Mucosa of gallbladder (tissue), 1 donor: ENCODE measurements around the gene PHKG2. TPM values are rescaled to one million over a fixed set of nuclear protein-coding genes. Genes with fewer than 3 reads are reported as not detected.

ENCODE experiments used
- DNase-seq: peaks from one replicate; pipeline ENCODE4 v3.0.0-alpha.2; 2020; ENCODE audit warnings: low spot score
- total RNA-seq: library from RNA; stranded (reverse); gene quantifications from one replicate; pipeline ENCODE4 v1.2.1, GENCODE V29; 2021
- donor health status: DM: no; HTN: no; CAD: no.

Gene PHKG2
- total RNA-seq, 1 donor from 2014 or later = 39.2 TPM

DNA sequence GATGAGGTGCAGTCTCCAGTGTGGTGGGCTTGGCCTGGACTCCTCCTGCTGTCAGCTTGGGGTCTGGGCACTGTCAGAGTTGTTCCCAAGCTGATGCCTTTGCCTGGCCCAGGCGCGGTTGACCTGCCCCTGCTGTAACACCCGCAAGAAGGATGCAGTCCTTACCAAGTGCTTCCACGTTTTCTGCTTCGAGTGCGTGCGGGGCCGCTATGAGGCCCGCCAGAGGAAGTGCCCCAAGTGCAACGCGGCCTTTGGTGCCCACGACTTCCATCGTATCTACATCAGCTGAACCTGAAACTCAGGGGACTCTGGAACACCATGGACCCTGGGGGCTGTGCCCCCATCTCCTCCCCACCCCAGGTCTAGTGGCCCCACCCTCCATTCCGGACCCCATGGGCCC is 25.6 kb downstream of the PHKG2 start:
- DNase-seq = no peak

DNA sequence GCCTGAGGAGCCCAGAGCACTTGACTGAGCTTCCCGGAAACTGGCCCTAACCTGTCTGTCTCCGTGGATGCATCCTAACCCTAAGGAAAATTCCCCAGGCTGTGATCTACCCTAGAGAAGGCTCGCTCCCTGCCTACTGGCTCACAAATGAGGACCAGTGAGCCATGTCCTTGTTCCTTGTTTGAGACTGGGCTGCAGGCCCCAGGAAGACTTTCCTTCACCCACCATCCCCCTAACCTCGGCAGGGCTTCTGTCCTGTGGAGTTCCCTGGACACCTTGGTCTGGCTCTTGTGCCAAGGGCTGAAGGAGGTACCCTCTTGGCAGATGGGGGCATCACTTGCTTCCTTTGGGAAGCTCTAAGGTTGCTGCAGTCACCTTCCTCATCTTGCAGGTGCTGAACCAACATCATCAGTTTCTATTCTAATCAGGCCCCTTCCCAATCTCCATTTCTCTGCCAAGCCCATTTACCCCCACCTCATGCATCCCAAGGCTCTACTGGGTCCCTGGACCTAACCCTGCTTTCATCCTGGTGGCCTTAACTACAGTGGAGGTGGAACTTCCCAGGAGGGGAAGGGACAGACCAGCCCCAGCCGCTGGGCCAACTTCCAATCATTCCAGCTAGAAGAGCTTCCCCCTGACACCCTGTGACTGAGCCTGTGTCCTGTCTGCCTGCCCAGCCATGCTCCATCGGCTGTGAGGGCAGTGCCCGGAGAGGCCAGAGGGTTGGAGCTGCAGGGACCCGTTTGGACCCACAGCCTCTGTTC is 26.3 kb downstream of the PHKG2 start:
- no peak for DNase-seq

- no peak for DNase-seq
These were observed 26.8 kb downstream of the PHKG2 start for GRCh38 chr16:30775131-30775391.

GRCh38 chr16:30775392-30776188 is 27.4 kb downstream of the PHKG2 start:
- DNase-seq = peak; percentile 87

- DNase-seq = no peak
These were observed 29.5 kb downstream of the PHKG2 start for GRCh38 chr16:30777591-30778297.

DNA sequence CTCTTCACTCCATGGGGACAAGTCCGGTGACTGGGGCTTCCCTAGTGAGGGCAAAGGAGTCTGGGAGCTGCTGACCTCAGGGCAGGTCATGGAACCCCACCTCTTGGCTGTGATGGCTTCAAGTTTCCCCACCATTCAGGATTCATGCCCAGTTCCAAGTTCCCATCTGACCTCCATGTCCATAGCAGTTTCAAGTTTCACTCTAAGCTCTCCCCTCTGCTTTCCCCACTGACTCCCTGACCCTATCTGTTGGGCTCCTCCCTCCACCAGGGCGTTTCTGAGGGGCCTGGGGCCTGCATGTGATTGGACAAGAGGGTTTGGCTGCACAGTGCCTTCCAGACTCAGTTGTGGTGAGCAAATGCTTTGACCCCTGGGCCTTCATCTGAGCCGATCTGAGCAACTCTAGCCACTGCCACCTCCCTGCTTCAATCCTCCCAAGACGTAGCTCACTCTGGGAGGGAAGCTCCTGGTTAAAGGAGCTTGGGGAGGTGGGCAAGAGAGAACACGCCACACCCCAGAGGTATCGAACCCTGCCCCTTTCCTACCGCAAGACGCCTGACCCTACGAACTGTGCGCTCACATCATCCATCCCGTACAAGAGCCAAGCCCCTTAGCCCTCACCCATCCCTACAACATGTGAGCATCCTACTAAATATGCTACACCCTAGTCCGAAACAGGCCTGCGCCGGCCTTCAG is 30.5 kb downstream of the PHKG2 start:
- no peak for DNase-seq

DNA sequence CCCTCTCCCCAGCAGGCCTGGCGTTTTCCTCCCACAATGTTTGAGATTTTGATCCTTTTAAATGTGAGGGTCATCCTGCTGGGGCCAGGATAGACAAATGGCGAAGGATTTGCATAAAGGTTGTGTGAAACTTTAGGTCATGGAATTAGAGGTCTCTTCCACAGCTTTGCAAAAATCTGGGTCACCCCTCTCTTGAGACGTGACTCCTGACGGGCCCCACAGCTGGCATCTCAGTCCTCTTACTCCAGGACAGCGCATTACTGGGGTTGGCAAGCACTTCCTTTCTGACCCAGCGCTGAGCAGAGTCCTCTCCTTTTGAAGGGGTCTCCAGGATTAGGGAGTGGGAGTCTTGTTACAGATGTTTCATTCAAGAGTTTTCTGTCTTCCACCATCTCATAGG is 31.4 kb downstream of the PHKG2 start:
- DNase-seq = no peak

DNA sequence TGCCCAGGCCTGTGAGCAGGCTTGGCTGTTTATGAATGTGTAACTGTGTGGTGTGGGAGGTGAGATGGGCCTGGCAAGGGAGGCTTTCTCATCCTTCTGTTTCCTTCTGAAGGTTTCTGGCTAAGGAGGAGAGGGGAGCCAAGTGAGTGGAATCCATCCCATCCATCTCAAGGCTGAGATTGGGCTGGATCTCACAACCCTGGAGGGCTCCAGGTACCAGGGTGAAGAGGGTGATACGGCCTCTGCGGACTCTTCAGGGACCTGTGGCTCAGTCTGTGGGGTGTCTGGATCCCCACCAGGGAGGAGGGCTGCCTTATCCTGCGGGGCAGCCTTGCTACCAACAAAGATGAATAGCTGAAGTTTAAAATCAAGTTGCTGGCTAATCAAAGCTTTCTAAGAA is 31.8 kb downstream of the PHKG2 start:
- no peak for DNase-seq

DNA sequence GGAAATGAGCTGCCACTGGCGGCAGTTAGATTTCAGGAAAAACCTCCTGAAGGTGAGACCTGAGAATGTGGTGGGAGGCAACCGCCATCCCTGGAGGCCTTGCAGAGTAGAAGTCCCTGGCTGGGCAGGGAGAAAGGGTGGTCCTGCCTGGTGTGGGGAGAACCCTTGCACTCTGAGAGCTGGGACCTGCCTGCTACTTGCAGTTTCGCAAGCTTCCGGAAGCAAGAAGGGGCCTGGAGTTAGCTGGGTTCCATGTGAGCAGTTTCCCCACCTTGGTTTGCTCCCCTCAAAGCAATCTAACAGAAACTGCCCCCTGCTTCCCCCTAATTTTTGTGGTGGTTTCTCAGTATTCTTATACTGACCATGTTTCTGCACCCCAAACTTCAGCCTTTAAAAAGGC is 32.3 kb downstream of the PHKG2 start:
- no peak for DNase-seq

DNA sequence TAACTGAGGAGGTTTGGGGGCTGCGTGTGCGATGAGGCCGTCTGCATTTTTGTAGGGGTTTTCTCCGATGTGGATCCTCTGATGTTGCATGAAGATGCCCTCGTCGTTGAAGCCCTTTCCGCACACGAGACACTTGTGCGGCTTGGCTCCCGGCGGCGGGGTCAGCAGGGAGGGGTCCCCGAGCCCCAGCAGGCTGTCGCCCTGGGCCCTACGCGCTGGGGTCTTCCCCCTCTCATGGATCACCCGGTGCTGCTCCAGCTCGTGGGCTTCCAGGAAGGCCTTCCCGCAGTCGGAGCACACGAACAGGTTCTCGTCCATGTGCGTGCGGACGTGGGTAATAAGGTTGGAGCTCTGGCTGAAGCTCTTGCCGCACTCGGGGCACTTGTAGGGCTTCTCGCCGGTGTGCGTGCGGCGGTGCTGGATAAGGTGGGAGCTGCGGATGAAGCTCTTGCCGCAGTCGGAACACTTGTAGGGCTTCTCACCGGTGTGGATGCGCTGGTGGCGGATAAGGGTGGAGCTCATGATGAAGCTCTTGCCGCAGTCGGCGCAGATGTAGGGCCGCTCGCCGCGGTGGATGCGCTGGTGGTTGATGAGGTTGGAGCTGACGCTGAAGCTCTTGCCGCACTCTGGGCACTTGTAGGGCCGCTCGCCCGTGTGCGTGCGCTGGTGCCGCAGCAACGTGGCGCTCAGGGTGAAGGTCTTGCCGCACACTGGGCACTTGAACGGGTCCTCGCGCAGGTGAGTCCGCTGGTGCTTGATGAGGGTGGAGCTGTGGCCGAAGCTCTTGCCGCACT is 34.5 kb downstream of the PHKG2 start:
- DNase-seq = no peak

GRCh38 chr16:30783280-30784109 is 35.3 kb downstream of the PHKG2 start:
- DNase-seq = no peak

DNA sequence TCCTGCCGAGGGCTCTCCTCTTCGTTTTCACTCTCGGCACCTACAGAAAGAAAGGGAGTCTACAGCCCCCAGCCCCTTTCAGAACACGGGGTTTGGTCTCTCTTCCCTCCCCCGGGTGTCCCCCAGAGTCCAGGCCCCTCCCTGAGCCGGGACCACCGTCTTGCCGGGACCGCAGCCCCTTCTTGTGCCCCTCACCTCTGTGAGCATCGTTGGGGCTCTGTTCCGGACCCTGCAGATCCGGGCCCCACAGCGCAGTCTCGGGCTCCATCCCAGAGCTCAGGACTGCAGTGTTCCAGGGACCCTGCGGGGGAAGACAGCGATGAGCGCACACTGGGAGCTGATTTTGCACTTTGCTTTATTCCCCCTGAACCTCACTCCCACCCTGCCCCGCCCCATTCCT is 36.0 kb downstream of the PHKG2 start:
- DNase-seq = no peak

- no peak for DNase-seq
These were observed 37.2 kb downstream of the PHKG2 start for GRCh38 chr16:30785126-30786106.

- DNase-seq = no peak
These were observed 38.1 kb downstream of the PHKG2 start for GRCh38 chr16:30786115-30786935.

- peak; percentile 56 for DNase-seq
These were observed 38.8 kb downstream of the PHKG2 start, which contains the start of gene ZNF629 for GRCh38 chr16:30786936-30787612. Gene ZNF629, minus strand, starts transcription at chr16:30787205. Its CDS starts 2,723 bp downstream, at chr16:30784482.

GRCh38 chr16:30787613-30788378 is 39.6 kb downstream of the PHKG2 start:
- DNase-seq = no peak

- no peak for DNase-seq
These were observed 45.4 kb downstream of the PHKG2 start for GRCh38 chr16:30793508-30794069.
